IMR-90 (cell line): Measurements from ENCODE around the gene HSPG2. TPM values are rescaled to one million over a fixed set of nuclear protein-coding genes. Genes with fewer than 3 reads are reported as not detected.

Source experiments
- MXI1 ChIP-seq: IDR thresholded peaks from 2 replicates; pipeline ENCODE4 v1.6.1; 2012; ENCODE audit warnings: low read depth, mild to moderate bottlenecking, low read length, moderate library complexity, borderline replicate concordance
- RFX5 ChIP-seq: IDR thresholded peaks from 2 replicates; pipeline ENCODE4 v1.8.0; 2012; ENCODE audit warnings: low read depth, mild to moderate bottlenecking, low read length, moderate library complexity
- polyA plus RNA-seq, 3 experiments: library from polyadenylated mRNA; depleted of rRNA; stranded (reverse); fragments of >200 nt; gene quantifications; 2 replicates each; pipeline ENCODE4 v1.2.3, GENCODE V29; 2012; ENCODE audit warnings: low replicate concordance in 1 of 3
- total RNA-seq: library from RNA; depleted of rRNA; stranded (reverse); fragments of >200 nt; gene quantifications from 2 replicates; pipeline ENCODE4 v1.2.3, GENCODE V29; 2012
- TF ChIP-seq, protein P1 (sequence below): conservative IDR thresholded peaks from 2 replicates; pipeline ENCODE4 v1.5.1; 2012; ENCODE audit warnings: mild to moderate bottlenecking, low read depth, low read length, improper control_type of control experiment

HSPG2 gene
- total and polyA plus RNA-seq, 2 of the 4 experiments (the other 2 are of a cell fraction), result 15.8 to 94.0 TPM

DNA sequence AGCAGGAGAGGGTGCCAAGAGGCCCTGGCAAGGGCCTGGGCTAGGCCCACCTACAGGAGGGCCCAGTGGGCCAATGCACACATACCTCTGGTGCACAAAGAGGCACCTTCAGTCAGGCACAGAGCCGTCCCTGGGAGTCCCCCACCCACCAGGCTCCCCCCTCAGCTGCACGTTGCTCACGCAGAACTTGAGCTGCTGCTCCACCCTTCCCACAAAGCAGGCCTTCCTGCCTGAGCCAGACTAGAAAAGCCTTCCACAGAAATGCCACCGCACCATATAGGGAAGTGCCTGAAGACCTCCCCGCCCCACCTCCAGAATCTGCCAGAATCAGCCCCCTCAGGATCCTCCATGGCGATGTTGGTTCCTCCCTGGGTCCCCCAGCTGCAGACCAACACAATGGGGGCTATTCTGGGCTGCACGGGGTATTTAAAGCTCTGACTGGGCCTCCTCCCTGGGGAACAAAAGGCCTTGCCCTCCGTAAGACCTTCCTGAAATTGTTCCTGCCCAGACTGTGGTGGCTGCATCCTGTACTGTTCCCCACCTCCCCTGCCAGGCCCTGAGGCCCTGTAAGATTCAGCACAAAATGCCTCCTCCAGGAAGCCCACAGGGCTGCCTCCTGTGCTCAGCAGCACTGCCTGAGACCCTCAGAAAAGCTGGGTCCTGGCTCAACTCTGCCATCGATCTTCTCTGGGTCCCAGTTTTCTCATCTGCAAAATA lies 27.2 kb downstream of the HSPG2 start (continued):
- TF ChIP-seq, protein P1, sequence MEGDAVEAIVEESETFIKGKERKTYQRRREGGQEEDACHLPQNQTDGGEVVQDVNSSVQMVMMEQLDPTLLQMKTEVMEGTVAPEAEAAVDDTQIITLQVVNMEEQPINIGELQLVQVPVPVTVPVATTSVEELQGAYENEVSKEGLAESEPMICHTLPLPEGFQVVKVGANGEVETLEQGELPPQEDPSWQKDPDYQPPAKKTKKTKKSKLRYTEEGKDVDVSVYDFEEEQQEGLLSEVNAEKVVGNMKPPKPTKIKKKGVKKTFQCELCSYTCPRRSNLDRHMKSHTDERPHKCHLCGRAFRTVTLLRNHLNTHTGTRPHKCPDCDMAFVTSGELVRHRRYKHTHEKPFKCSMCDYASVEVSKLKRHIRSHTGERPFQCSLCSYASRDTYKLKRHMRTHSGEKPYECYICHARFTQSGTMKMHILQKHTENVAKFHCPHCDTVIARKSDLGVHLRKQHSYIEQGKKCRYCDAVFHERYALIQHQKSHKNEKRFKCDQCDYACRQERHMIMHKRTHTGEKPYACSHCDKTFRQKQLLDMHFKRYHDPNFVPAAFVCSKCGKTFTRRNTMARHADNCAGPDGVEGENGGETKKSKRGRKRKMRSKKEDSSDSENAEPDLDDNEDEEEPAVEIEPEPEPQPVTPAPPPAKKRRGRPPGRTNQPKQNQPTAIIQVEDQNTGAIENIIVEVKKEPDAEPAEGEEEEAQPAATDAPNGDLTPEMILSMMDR, result no peak
- no peak for TF ChIP-seq RFX5
- no peak for TF ChIP-seq MXI1
